OCI-LY3 (cell line): ENCODE measurements around the gene PNMA6E.
"Not testable (repeated sequence)": the region's sequence is repeated elsewhere in the genome, so short reads cannot be mapped to it uniquely, and the experiment has no call there.

ENCODE experiments used
- H2AFZ ChIP-seq: fragments of 200-600, 300-600 bp; shearing (Covaris generic); 2 replicates; pipeline ENCODE4 v1.6.0; 2014; ENCODE audit warnings: antibody characterized with exemption, low read depth, low read length
- H3K27ac ChIP-seq: fragments of 200-600, 300-600 bp; sonication (generic); 2 replicates; pipeline ENCODE4 v1.5.1; 2014; ENCODE audit warnings: mild to moderate bottlenecking, low read length, moderate library complexity, mixed read lengths
- H3K27me3 ChIP-seq: fragments of 200-600, 300-600 bp; sonication (generic); 2 replicates; pipeline ENCODE4 v1.6.1; 2014; ENCODE audit warnings: low read depth, low read length, mixed read lengths
- H3K36me3 ChIP-seq: fragments of 200-600, 300-600 bp; sonication (generic); replicated peaks from 2 replicates; pipeline ENCODE3; 2014; ENCODE audit warnings: low read depth, low read length, mixed read lengths
- H3K4me1 ChIP-seq: fragments of 300-600, 200-600 bp; sonication (generic); 2 replicates; pipeline ENCODE4 v1.6.1; 2014; ENCODE audit warnings: low read length, mixed read lengths
- H3K4me2 ChIP-seq: fragments of 200-600, 300-600 bp; sonication (generic); 2 replicates; pipeline ENCODE4 v1.6.1; 2014; ENCODE audit warnings: low read length, mixed read lengths
- H3K4me3 ChIP-seq: fragments of 300-600, 200-600 bp; sonication (generic); 2 replicates; pipeline ENCODE4 v1.5.1; 2014; ENCODE audit warnings: antibody characterized with exemption, mild to moderate bottlenecking, low read length, moderate library complexity
- H3K79me2 ChIP-seq: fragments of 300-600, 200-600 bp; shearing (Covaris generic); 2 replicates; pipeline ENCODE4 v1.6.1; 2014; ENCODE audit warnings: mild to moderate bottlenecking, low read length, mixed read lengths
- H3K9ac ChIP-seq: fragments of 300-600, 200-600 bp; shearing (Covaris generic); 2 replicates; pipeline ENCODE4 v1.6.0; 2014; ENCODE audit warnings: mild to moderate bottlenecking, low read length, moderate library complexity
- H3K9me3 ChIP-seq: fragments of 200-600, 300-600 bp; shearing (Covaris generic); 2 replicates; pipeline ENCODE4 v1.6.1; 2014; ENCODE audit warnings: low read length, mixed read lengths; ENCODE audit not compliant: insufficient read depth
- H4K20me1 ChIP-seq: fragments of 200-600, 300-600 bp; sonication (generic); 2 replicates; pipeline ENCODE4 v1.6.1; 2016; ENCODE audit warnings: low read length, mixed read lengths; ENCODE audit not compliant: insufficient read depth
- EZH2phosphoT487 ChIP-seq: fragments of 200-600 bp; shearing (Covaris generic); IDR thresholded peaks from 2 replicates; pipeline ENCODE4 v1.6.1; 2018; ENCODE audit warnings: antibody characterized with exemption, mixed run types, low read depth
- TF ChIP-seq, protein P1 (sequence below): fragments of 200-600, 300-600 bp; sonication (generic); IDR thresholded peaks from 2 replicates; pipeline ENCODE4 v1.5.1; 2014; ENCODE audit warnings: antibody characterized with exemption, low read length, low read depth

Gene PNMA6E

GRCh38 chrX:153405426-153405825 lies 4.3 kb upstream of the PNMA6E start:
- Histone ChIP-seq H4K20me1 (no peaks in the 10 kb centered on the region), H2AFZ (no peak overlapping the region), H3K27ac (no peak overlapping the region), H3K79me2 (no peaks in the 10 kb centered on the region), H3K4me2 (no peak overlapping the region), H3K36me3 (no peaks in the 10 kb centered on the region), H3K4me1 (no peaks in the 10 kb centered on the region), H3K9ac (no peak overlapping the region), H3K9me3 (no peaks in the 10 kb centered on the region), H3K27me3 (no peaks in the 10 kb centered on the region; the same call in 1 of the 2 replicates), H3K4me3 (no peak overlapping the region)
- TF ChIP-seq, protein P1, sequence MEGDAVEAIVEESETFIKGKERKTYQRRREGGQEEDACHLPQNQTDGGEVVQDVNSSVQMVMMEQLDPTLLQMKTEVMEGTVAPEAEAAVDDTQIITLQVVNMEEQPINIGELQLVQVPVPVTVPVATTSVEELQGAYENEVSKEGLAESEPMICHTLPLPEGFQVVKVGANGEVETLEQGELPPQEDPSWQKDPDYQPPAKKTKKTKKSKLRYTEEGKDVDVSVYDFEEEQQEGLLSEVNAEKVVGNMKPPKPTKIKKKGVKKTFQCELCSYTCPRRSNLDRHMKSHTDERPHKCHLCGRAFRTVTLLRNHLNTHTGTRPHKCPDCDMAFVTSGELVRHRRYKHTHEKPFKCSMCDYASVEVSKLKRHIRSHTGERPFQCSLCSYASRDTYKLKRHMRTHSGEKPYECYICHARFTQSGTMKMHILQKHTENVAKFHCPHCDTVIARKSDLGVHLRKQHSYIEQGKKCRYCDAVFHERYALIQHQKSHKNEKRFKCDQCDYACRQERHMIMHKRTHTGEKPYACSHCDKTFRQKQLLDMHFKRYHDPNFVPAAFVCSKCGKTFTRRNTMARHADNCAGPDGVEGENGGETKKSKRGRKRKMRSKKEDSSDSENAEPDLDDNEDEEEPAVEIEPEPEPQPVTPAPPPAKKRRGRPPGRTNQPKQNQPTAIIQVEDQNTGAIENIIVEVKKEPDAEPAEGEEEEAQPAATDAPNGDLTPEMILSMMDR = no peak
- no peak for TF ChIP-seq EZH2phosphoT487

- not testable (repeated sequence) for H3K27ac ChIP-seq, H3K79me2 ChIP-seq, H4K20me1 ChIP-seq, H3K4me3 ChIP-seq, H2AFZ ChIP-seq, H3K4me1 ChIP-seq, H3K4me2 ChIP-seq, H3K9me3 ChIP-seq, H3K27me3 ChIP-seq, H3K9ac ChIP-seq, H3K36me3 ChIP-seq
Measured at GRCh38 chrX:153404333-153404732, 3.2 kb upstream of the PNMA6E start.

- Histone ChIP-seq H4K20me1 (no peaks in the 10 kb centered on the region), H3K27me3 (no peaks in the 10 kb centered on the region; the same call in 1 of the 2 replicates), H3K79me2 (no peaks in the 10 kb centered on the region), H3K4me1 (peaks cover 6% of the 10 kb centered on the region; the same call in 1 of the 2 replicates), H3K9ac (no peak overlapping the region), H2AFZ (no peak overlapping the region), H3K4me3 (peak overlapping the region; percentile 20; the same call in 1 of the 2 replicates), H3K4me2 (peak overlapping the region; percentile 35), H3K9me3 (no peaks in the 10 kb centered on the region), H3K36me3 (no peaks in the 10 kb centered on the region), H3K27ac (no peak overlapping the region)
- no peak for TF ChIP-seq EZH2phosphoT487
- TF ChIP-seq, protein P1 = peak; percentile 93
Measured at GRCh38 chrX:153400146-153401132, 711 bp downstream of the PNMA6E start.

GRCh38 chrX:153398275-153398960 lies 2.7 kb downstream of the PNMA6E start:
- Histone ChIP-seq H3K9ac (no peak overlapping the region), H4K20me1 (no peaks in the 10 kb centered on the region), H3K36me3 (no peaks in the 10 kb centered on the region), H3K79me2 (no peaks in the 10 kb centered on the region), H3K4me3 (no peak overlapping the region), H2AFZ (no peak overlapping the region), H3K4me2 (no peak overlapping the region), H3K27me3 (no peaks in the 10 kb centered on the region; the same call in 1 of the 2 replicates), H3K27ac (no peak overlapping the region), H3K4me1 (peaks cover 6% of the 10 kb centered on the region; the same call in 1 of the 2 replicates), H3K9me3 (no peaks in the 10 kb centered on the region)
- TF ChIP-seq, protein P1 = no peak
- TF ChIP-seq EZH2phosphoT487 = no peak
